Renal cortex interstitium (tissue), 11 donors: ENCODE measurements around the gene TIMM10. TPM values are rescaled to one million over a fixed set of nuclear protein-coding genes. Genes with fewer than 3 reads are reported as not detected.

ENCODE experiments used
- DNase-seq, 11 donors: peaks; one replicate each; pipeline ENCODE4 v3.0.0-alpha.2; 2013; ENCODE audit warnings: low read depth in 9 of 11, low spot score in 4 of 11; ENCODE audit errors: extremely low read depth in 1 of 11
- polyA plus RNA-seq, 3 donors: library from polyadenylated mRNA; unstranded; fragments of 120-200 nt; gene quantifications; one replicate each; pipeline ENCODE4 v1.2.1, GENCODE V29; 2013; ENCODE audit not compliant: insufficient read length in 3 of 3

TIMM10 gene
- polyA plus RNA-seq, 3 donors, result 32.0 to 40.3 (median 34.9) TPM

DNA sequence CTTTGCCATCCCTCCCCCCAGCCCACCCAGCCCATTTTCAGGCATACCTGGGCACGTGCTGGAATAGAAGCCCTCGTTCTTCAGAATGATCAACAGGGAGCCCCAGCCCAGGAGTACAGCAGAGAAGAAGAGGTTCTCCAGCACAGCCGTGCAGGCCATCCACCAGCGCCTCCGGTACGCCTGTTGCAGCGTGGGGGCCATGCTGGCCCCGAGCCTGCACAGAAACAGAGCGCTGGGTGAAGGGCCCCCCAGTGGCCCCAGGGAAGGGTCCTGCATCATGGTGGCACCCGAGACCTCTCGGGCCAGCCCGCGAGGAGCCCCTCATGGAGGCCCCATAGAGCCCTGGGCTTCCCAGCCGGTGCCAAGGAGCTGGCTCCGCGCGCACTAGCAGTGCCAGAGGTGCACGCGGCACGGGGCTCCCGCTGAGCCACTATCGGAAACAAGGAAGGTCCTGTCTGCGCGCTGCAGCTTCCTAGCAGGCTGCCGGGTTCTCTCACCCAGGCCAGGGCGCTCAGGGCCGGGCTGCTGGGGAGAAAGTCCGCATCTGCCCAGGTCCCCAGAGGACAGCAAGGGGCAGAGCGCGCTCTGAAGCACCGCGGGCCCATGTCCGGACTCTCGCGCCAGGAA is 16.5 kb downstream of the TIMM10 start:
- DNase-seq, result peak in 2 of 11 donors; percentile 8

DNA sequence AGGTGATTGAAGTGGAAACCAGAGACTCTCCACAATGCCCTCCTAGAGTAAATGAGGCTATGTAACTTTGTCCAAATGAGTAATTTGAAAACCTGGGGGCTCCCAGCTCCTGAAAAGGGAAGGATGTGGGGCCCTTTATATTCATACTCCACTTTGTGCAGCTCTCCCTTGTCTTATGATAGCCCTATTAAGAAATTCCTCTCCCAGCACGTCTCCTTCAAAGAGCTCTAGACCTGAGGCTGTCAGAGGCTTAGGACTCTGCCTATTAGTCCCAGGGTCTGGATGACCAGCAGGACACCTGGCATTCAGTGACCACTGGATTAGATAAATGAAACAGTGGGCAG is 17.1 kb downstream of the TIMM10 start:
- DNase-seq, result no peak

DNA sequence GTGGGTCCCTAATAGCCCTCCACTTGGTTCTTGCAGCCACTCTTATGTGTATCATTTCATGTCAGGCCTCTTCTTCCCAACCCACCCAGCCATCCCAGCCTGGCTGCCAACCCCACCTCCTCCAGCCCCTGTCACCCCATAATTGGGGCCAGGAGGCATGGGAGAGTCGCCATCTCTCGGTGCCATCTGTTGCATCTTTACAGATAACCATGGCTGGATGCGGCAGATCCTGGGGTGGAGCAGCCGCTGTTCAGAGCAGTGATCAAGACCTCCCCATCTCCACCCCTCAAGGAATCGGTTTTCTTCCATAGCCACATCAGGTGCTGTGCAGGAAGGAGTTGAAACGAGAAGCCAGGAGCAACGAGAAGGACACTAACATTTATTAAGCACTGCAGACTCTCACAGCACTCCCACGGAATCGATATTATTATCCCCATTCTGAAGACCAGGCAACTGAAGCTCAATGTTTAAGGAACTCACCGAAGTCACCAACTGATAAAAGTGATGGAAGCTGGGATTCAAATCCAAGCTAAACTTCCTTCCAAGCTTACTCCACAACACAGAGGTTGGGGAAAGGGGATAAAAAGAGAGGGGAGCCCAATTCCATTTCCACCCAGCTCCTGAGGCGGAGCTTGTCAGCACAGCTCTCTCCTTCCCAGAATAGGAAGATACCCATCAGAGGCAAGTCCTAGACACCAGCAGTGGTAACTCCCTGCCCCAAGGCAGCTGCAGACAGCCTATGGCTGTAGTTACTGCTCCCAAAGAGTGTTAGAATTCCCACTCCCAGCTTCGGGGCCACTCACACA is 17.7 kb downstream of the TIMM10 start:
- DNase-seq, result no peak

DNA sequence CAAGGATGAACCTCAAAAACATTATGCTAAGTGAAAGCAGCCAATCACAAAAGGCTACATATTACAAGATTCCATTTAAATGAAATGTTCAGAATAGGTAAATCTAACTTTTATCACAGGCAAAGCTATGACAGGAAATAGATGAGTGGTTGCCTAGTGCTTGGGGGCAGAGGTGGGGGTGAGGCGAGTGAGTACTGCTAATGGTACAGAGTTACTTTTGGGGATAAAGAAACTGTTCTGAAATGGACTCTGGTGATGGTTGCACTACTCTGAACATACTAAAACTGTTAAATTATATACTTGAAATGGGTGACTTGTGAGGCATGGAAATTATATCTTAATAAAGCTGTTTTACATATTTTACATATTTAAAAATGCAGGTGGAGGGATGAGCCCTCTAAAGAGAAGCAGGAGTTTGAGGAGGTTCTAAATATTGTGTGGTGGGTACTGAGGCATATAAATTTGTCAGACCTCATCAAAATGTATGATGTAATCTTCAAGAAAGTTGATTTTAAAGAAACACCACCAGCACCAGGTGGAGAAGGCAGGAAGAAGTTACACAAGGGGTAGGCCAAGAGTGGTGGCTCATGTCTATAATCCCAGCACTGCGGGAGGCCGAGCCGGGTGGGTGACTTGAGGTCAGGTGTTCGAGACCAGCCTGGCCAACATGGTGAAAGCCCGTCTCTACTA is 18.7 kb downstream of the TIMM10 start:
- no peak for DNase-seq

DNA sequence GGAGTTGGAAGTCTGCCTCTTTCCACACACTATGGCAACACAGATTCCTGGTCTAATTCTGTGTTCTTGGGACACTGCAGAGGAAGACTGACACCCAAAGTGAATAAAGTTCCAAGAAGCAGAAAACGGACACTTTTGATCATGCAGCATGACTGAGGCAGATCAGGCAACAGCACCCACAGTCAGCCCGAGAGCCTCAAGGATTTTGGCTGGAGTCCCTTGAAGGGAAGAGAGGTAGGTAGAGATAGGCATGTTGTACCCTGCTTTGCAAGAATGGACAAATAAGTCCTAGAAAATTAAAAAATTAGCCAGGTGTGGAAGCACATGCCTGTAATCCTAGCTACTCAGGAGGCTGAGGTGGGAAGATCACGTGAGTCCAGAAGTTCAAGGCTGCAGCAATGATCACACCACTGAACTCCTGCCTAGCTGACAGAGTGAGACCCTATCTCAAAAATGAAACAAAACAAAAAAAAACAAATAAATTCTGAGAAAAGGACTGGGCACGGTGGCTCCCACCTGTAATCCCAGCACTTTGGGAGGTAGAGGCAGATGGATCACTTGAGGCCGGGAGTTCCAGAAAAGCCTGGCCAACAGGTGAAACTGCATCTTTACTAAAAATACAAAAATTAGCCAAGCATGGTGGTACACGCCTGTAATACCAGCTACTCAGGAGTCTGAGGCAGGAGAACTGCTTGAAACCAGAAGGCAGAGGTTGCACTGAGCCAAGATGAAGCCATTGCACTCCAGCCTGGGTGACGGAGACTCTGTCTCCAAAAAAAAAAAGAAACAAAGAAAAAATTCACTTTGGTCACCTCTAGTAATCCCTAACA is 22.0 kb downstream of the TIMM10 start:
- no peak for DNase-seq

DNA sequence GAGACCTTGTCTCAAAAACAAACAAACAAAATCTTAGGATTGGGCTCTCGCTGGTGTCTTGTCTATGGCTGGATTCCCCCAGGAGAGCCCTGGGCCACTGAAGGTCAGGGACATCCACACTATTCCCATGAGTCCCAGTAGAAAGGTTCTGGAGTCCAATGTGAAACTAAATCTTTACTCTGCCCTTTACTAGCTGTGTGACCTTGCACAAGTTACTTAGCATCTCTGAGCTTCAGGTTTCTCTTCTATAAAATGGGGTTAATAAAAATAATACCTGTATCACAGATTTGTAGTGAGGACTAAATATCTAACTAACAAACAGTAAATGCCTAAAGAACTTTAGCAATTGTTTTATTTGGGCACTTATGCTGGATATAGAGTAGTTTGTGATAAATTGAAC is 24.0 kb downstream of the TIMM10 start:
- DNase-seq, result no peak

DNA sequence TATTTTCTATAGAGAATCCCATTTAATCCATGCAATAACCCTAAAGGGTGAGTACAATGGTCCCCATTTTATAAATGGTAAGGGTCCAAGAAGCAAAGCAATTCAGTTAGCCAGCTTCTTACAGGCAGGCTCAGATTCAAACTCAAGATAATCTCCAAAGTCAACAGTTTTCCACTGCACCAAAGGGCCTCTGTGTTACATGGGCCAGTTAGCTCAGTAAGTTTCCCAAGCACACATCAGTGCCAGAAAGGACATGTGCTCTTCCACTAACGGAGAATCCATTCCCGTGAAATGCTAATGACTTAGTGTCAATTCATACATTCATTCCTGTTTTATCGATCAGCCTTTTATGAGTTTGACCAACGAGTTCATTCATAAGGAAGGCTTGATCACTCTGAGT is 26.0 kb downstream of the TIMM10 start:
- DNase-seq, result no peak

DNA sequence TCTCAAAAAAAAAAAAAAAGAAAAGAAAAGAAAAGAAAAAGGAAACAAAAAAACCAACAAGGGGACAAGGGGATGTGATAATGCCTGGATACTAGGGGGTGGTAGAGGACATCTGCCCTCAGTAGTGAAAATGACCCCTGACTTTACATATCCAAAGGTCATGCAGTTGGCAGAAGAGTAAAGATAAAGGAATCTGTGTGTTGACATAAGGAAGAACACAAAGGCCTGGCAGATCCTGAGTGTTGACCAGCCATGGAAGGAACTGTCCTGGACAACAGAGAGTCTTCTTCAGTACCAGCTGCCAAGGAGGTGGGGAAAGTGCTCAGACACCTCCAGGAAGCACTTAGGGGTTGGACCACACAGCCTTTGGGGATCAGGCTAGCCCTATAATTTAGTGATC is 27.7 kb downstream of the TIMM10 start:
- DNase-seq, result no peak

DNA sequence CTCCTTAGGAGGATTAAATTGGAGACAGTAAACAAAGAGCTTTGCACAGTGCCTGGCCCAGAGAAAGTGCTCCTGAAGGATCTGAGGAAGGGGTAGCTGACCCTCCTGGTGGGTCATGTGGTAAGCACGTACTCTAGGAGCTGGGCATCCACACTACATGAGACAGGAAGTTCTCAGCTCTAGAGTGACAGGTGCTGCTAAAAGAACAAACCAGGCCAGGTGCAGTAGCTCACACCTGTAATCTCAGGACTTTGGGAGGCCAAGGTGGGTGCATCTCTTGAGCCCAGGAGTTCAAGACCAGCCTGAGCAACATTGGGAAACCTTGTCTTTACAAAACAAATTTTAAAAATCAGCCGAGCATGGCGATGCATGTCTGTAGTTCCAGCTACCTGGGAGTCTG is 28.2 kb downstream of the TIMM10 start:
- DNase-seq, result no peak

DNA sequence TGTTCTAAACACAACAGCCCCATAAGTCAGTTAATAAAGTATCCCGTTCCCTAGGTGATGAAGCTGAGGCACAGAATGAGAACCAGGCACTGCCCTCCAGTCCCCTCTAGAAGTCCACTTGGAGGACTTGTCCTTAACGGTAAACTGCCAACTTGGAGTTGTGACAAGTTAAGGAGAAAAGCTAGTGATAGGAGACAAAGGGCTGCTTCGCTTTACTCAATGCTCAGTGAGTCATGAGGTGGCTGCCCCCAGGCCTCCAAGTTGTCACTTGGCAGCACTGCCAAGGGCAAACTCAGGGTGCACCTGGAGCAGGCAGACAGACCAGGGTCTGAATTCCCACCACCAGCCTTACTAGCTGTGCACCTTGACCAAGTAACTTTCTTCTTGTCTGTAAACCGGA is 28.6 kb downstream of the TIMM10 start:
- DNase-seq, result no peak

DNA sequence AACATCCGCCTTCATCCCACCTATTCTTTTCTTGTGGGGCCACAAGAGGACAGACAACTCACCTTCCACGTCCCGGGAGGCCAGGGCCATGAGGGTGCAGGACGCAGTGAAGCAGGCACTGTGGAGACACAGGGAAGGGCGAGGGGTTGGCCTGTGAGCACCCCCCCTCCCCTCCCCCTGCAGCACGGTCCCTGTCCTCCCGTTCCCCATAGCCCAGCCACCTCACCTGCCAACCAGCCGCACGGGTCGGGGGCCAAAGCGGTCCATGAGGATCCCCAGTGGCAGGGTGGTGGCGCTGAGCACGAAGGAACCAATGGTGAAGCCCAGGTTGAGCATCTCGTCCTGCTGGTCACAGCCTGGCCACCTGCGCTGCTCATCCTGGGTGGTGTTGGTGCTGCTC is 29.6 kb downstream of the TIMM10 start:
- no peak for DNase-seq

DNA sequence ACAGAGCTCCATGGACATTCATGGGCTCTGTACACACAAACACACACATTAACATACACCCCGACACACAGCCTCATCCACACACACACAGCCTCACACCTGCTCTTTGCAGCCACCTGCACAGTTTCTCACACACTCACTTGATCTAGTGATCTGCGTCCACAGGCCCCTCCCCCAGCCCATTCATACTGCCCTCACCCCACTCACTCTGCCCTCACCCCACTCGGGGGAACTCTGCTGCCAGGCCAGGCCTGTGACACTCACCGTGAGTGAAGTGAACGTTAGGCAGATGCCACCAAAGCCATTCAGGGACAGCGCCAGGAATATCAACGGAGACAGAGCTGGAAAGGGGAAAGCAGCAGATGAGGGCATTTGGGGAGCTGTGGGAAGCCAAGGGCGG is 30.0 kb downstream of the TIMM10 start:
- no peak for DNase-seq

DNA sequence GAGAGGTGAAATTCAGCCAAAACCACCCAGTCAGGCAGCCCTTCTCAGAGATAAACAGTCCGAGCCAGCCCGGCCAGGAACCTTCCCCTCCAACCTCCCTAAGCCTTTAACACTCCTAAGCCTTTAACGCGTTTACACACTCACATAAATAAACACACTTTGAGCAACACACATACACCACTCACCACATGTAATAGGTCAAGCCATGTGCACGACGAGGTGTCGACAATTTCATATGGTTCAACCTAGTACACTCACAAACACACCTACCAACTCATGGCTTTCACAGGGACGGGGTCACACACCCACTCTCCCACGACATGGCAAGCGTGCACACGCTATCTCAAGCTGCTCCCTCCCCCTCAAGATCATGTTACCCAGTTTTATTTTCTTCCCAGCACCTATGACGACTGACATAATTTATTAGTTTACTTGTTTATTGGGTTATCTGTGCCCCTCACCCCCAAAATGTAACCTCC is 30.5 kb downstream of the TIMM10 start:
- DNase-seq, result no peak

DNA sequence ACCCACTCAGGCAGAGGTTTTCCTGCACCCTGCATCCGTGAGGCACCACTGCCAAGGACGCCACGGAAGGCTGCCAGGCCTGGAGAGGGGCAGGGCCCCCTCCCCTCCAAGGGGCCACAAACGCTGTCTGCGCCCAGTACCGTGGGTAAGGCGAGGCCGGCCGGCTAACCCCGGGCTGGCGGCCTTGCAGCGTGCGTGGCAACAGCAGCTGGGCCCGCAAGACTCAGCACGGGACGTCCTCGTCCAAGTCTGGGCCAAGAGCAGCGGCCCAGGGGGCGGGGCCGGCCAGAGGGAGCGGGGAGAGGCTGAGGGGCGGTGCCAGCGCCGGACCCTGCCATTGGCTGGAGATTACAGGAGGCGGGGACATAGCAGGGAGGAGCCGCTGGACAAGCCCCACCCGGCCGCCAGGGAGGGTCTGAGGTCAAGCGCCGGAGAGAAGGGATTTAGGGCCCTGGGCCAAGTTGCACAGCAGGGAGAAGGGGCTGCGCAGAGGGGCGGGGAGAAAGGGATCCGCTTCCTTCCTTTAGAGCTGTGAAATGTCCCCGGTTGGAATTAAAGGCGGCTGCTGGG is 31.1 kb downstream of the TIMM10 start:
- peak; percentile 75 to 92 (median 90) for DNase-seq

DNA sequence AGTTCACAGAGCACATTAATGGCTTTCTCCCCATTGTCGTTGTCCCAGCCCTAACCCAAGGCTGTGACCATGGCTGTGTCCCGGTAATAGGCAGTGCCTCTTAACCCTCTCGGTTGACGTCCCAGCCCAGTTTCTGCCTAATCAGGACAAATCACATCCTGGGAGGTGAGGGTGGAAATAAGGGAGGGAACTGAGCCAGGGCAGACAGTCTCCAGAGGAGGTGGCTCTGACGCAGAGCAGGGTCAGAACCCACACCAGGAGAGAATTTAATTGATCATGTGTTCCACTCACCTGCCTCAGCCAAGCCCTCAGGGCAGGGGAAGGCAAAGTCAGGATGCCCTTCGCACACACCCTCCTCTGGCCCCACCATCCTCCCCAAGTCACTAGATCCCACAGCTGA is 32.0 kb downstream of the TIMM10 start:
- DNase-seq, result no peak

DNA sequence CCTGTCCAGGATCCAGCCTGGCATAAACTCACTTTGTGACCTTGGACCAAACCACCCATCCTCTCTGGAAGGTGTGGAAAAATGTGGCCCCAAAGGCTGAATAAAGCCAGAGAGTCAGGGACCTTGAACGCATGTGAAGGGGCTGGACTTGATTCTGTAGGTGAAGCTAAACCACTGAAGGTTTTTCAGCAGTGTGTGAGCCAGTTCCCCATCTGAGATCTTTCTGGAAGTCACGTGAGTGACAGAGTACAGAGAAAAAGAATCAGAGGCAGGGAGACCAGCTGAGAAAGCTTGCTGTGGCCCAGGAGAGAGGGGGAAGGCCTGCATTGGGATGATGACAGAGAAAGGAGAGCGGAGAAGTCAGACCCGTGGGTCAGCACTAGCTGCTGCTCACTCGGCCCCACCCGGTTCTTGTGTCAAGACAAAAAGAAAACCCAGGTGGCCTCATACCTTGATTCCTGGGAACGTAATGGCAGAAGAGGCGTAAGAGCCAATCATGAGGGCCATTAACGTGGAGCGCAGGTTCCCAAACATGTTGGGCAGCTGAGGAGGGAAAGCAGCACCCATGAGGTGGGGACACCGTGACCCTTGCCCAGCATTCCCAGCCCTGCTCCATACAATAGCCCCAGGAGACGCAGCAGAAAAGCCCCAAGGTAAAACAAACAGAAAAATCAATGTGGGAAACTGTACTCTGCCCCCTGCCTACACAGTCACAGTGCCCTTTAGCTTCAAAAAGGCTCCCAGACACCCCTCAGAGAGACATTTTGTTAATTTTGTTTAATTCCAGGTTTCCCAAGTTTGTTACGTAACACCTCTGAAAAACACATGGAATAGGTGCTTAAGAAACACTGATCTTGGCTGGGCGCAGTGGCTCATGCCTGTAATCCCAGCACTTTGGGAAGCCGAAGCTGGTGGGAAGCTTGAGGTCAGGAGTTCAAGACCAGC is 33.0 kb downstream of the TIMM10 start:
- no peak for DNase-seq

DNA sequence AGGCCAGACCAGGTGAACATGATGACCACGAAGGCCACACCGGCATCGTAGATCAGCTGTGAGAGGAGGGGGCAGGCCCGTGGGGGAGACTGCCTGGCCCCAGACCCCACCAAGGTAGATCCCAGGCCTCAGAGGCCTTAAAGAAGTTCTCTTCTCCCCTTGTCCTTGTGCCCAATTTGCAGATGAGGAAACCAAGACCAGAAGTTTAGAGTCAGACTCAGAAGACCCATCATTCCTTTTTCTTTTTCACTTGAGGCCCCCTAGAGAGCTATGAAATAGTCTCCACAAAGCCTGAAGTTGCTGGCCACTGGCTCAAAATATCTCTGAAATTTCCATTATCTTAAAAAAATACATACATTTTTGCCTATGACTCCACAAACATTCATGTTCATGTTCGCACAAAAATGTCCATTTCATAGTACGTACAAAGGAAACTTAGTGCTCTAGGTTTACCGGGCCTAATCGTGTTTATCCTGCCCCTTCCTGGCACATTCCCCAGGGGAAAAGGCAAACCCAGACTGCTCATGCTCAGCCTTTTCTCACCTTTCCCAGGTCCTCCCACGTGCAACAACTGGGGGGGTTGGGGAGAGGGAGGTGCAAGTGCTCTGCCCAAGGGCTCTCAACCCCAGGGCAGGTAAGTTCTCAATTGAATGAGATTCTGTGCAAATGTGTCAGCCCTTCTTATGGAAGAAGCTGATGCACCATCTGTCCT is 34.3 kb downstream of the TIMM10 start:
- DNase-seq, result no peak
